ENCODE results near the gene FGFR3. TPM values are rescaled to one million over a fixed set of nuclear protein-coding genes. Genes with fewer than 3 reads are reported as not detected.

The FGFR3 gene
- polyA plus RNA-seq, 1 of the 3 experiments (the other 2 are of a cell fraction), result 1.1 TPM

GRCh38 chr4:1756893-1757779 is 36.0 kb upstream of the FGFR3 start:
- Histone ChIP-seq H3K79me2 (ENCODE audit: insufficient read depth) (no peaks in the 10 kb centered on the region), H3K4me2 (no peak overlapping the region), H3K4me1 (ENCODE audit: control insufficient read depth in 1 of 2, insufficient read depth in 2 of 2, low read depth in 1 of 2, low read length in 1 of 2) (peaks cover 0 to 30% of the 10 kb centered on the region in 2 experiments; a peak in 1 of 4 replicates), H2AFZ (ENCODE audit: low read depth) (no peak overlapping the region), H3K27ac (ENCODE audit: low read depth in 2 of 2, low read length in 1 of 2) (no peak overlapping the region; a peak in 1 of 4 replicates), H3K27me3 (ENCODE audit: insufficient read depth) (no peaks in the 10 kb centered on the region), H3K36me3 (replicated peaks in 1 of 2; ENCODE audit: control insufficient read depth in 1 of 2, insufficient read depth in 2 of 2, low read length in 1 of 2) (no peaks in the 10 kb centered on the region), H3K9me3 (no peaks in the 10 kb centered on the region), H3K4me3 (ENCODE audit: low read depth in 2 of 2, low read length in 1 of 2) (no peak overlapping the region), H3K9ac (no peak overlapping the region), H4K20me1 (ENCODE audit: insufficient read depth) (no peaks in the 10 kb centered on the region), H3F3A (replicated peaks; ENCODE audit: insufficient read depth) (no peaks in the 10 kb centered on the region), H3K9me2 (no peaks in the 10 kb centered on the region)
- 55% methylated on average over 8 of the region's 20 CpGs for WGBS (ENCODE audit: low lambda C conversion rate)
- no peak for TF ChIP-seq CHD2 (IDR thresholded peaks at IDR 0.05; ENCODE audit: low read length, partially characterized antibody)
- no peak for TF ChIP-seq RAD21 (IDR thresholded peaks at IDR 0.05; ENCODE audit: low read length)
- no peak for TF ChIP-seq GABPA (IDR thresholded peaks at IDR 0.05; ENCODE audit: low read depth)
- no peak for TF ChIP-seq TAF1 (IDR thresholded peaks at IDR 0.05; ENCODE audit: borderline replicate concordance, low read depth, low read length)
- no peak for TF ChIP-seq GATA2 (CRISPR knock-in tag; IDR thresholded peaks at IDR 0.05)
- no peak for TF ChIP-seq ELF1 (IDR thresholded peaks at IDR 0.05)
- no peak for TF ChIP-seq REST (IDR thresholded peaks at IDR 0.05; ENCODE audit: low read depth, low read length)
- TF ChIP-seq RXRA (IDR thresholded peaks at IDR 0.05; ENCODE audit: borderline replicate concordance, low read depth), result no peak
- TF ChIP-seq FOSL2 (IDR thresholded peaks at IDR 0.05; ENCODE audit: borderline replicate concordance, low read depth), result no peak
- TF ChIP-seq NRF1 (IDR thresholded peaks at IDR 0.05; ENCODE audit: low read depth, low read length), result no peak
- TF ChIP-seq FOXM1 (IDR thresholded peaks at IDR 0.05; ENCODE audit: low read depth), result no peak
- no peak for TF ChIP-seq EZH2phosphoT487 (IDR thresholded peaks at IDR 0.05; ENCODE audit: borderline replicate concordance, low read depth)
- TF ChIP-seq TCF12 (IDR thresholded peaks at IDR 0.05), result no peak
- no peak for TF ChIP-seq TEAD4 (IDR thresholded peaks at IDR 0.05; ENCODE audit: borderline replicate concordance, insufficient read depth)
- no peak for TF ChIP-seq RCOR1 (IDR thresholded peaks at IDR 0.05; ENCODE audit: low read length)
- ChIA-PET POLR2A (no interaction called here), CTCF (interaction anchor here (0.7 to 12.0 kb wide), 6 partner anchors 9 to 142 kb away, joined by 3 to 88 read pairs (median 4); no protein-coding TSS in a partner anchor)
- DNase-seq, result no peak

All from SK-N-SH (cell line).